Endothelial cell of umbilical vein (primary cell): ENCODE data around the gene ETV4. TPM values are rescaled to one million over a fixed set of nuclear protein-coding genes. Genes with fewer than 3 reads are reported as not detected.
A peak's percentile ranks its signal among the peaks of the same experiment; 100 is the strongest.

Source experiments
- BruUV-seq: library from RNA; stranded (reverse); fragments of 400-500 nt; replicated peaks from 2 replicates; lab custom pipeline; 2021; lab: Mats Ljungman, UMichigan
- CTCF ChIA-PET: fragments of 300-600, 350-600 bp; sonication (Branson Sonifier 250); formaldehyde crosslinking; loops from one replicate; lab custom pipeline; 2021; ENCODE audit warnings: antibody characterized with exemption, inconsistent platforms; lab: Charles Lee
- POLR2A ChIA-PET: fragments of 300-600, 350-600 bp; sonication (Branson Sonifier 250); formaldehyde crosslinking; loops from one replicate; lab custom pipeline; 2021; ENCODE audit warnings: antibody characterized with exemption, inconsistent platforms; lab: Charles Lee
- DNase-seq: peaks from one replicate; pipeline ENCODE4 v3.0.0-alpha.2; 2011; ENCODE audit warnings: low read depth, low spot score
- FAIRE-seq: peaks from 2 replicates; lab custom pipeline; 2011; peaks lifted over from hg19 to GRCh38; lab: Jason Lieb, UNC
- H2AFZ ChIP-seq: 2 replicates; pipeline ENCODE4 v1.6.0; 2012; ENCODE audit warnings: low read depth, low read length, control low read depth, inconsistent platforms
- H3K27ac ChIP-seq: 2 replicates; pipeline ENCODE4 v1.5.1; 2011; ENCODE audit warnings: low read depth, mild to moderate bottlenecking, control low read depth, low read length, moderate library complexity; ENCODE audit not compliant: insufficient read depth
- H3K27me3 ChIP-seq, 2 experiments: 2 replicates each; pipeline versions ENCODE4 v1.6.0 to v1.6.1; 2011; ENCODE audit warnings: low read length in 2 of 2, mixed read lengths in 1 of 2; ENCODE audit not compliant: control insufficient read depth in 2 of 2, insufficient read depth in 2 of 2
- H3K36me3 ChIP-seq, 2 experiments: 2 replicates in 1 of 2; 3 replicates in 1 of 2; pipeline ENCODE4 v1.5.1; 2011; ENCODE audit warnings: low read length in 2 of 2, mild to moderate bottlenecking in 1 of 2, moderate library complexity in 1 of 2; ENCODE audit not compliant: control insufficient read depth in 2 of 2, insufficient read depth in 2 of 2; ENCODE audit errors: extremely low read depth in 1 of 2
- H3K4me1 ChIP-seq: 3 replicates; pipeline ENCODE4 v1.5.1; 2011; ENCODE audit warnings: mild to moderate bottlenecking, low read length; ENCODE audit not compliant: control insufficient read depth, insufficient read depth; ENCODE audit errors: extremely low read depth
- H3K4me2 ChIP-seq: 2 replicates; pipeline ENCODE4 v1.6.1; 2011; ENCODE audit warnings: low read length, control low read depth, mixed read lengths; ENCODE audit not compliant: insufficient read depth
- H3K4me3 ChIP-seq, 3 experiments: fragments of 200-600 bp in 1 of 3; sonication (generic), shearing (Covaris generic) in 1 of 3; replicated peaks in 1 of 3; 2 replicates each; pipeline ENCODE4 v1.5.1; 2011 to 2016; ENCODE audit warnings: control low read depth in 3 of 3, low read length in 3 of 3, mild to moderate bottlenecking in 2 of 3, inconsistent platforms in 1 of 3, low read depth in 1 of 3, moderate library complexity in 1 of 3; ENCODE audit not compliant: insufficient read depth in 1 of 3
- H3K79me2 ChIP-seq: 2 replicates; pipeline ENCODE4 v1.6.0; 2012; ENCODE audit warnings: low read length, inconsistent platforms; ENCODE audit not compliant: control insufficient read depth, insufficient read depth
- H3K9ac ChIP-seq: replicated peaks from 2 replicates; pipeline ENCODE3; 2011; ENCODE audit warnings: low read length, control low read depth; ENCODE audit not compliant: insufficient read depth; ENCODE audit errors: extremely low read depth
- H3K9me1 ChIP-seq: replicated peaks from 3 replicates; pipeline ENCODE4 v1.6.0; 2011; ENCODE audit warnings: mild to moderate bottlenecking, low read length; ENCODE audit not compliant: control insufficient read depth, insufficient read depth; ENCODE audit errors: extremely low read depth
- H3K9me3 ChIP-seq: replicated peaks from 2 replicates; pipeline ENCODE4 v1.5.1; 2012; ENCODE audit warnings: low read length, inconsistent platforms; ENCODE audit not compliant: control insufficient read depth, insufficient read depth
- H4K20me1 ChIP-seq: replicated peaks from 2 replicates; pipeline ENCODE3; 2011; ENCODE audit warnings: mild to moderate bottlenecking, low read length; ENCODE audit not compliant: control insufficient read depth, insufficient read depth; ENCODE audit errors: extremely low read depth
- CTCF ChIP-seq, 2 donors: IDR thresholded peaks; 1 replicate in 1 of 2; 2 replicates in 1 of 2; pipeline ENCODE4 v1.5.1; 2011; ENCODE audit warnings: low read length in 2 of 2, mild to moderate bottlenecking in 2 of 2, moderate library complexity in 2 of 2, control low read depth in 1 of 2, inconsistent platforms in 1 of 2, low read depth in 1 of 2; ENCODE audit not compliant: insufficient read depth in 1 of 2; ENCODE audit errors: extremely low read depth in 1 of 2
- EZH2 ChIP-seq: IDR thresholded peaks from 2 replicates; pipeline ENCODE4 v1.6.1; 2012; ENCODE audit warnings: borderline replicate concordance, low read depth, mild to moderate bottlenecking, moderate library complexity, low read length, inconsistent platforms; ENCODE audit not compliant: severe bottlenecking
- FOS ChIP-seq: IDR thresholded peaks from 2 replicates; pipeline ENCODE4 v1.6.1; 2011; ENCODE audit warnings: mild to moderate bottlenecking, low read length, moderate library complexity, borderline replicate concordance; ENCODE audit not compliant: insufficient read depth
- GATA2 ChIP-seq: IDR thresholded peaks from 2 replicates; pipeline ENCODE4 v1.7.0; 2011; ENCODE audit warnings: low read depth, mild to moderate bottlenecking, moderate library complexity, mixed read lengths, low read length; ENCODE audit not compliant: insufficient read length, insufficient read depth
- JUN ChIP-seq: IDR thresholded peaks from 2 replicates; pipeline ENCODE4 v1.6.1; 2011; ENCODE audit warnings: borderline replicate concordance, low read depth; ENCODE audit not compliant: insufficient read length, insufficient read depth
- MAX ChIP-seq: IDR thresholded peaks from 2 replicates; pipeline ENCODE4 v1.6.1; 2011; ENCODE audit not compliant: insufficient read depth, insufficient read length
- MYC ChIP-seq: IDR thresholded peaks from one replicate; pipeline ENCODE4 v1.6.1; 2011; ENCODE audit warnings: mild to moderate bottlenecking, low read depth, low read length
- POLR2A ChIP-seq: IDR thresholded peaks from 2 replicates; pipeline ENCODE4 v1.6.1; 2012; ENCODE audit warnings: low read depth, mild to moderate bottlenecking, control low read depth, low read length
- POLR2AphosphoS5 ChIP-seq: IDR thresholded peaks from 2 replicates; pipeline ENCODE4 v1.6.1; 2012; ENCODE audit warnings: low read depth, mild to moderate bottlenecking, control low read depth, low read length, moderate library complexity; ENCODE audit not compliant: insufficient read depth
- dilution Hi-C: fragments of 300-500 bp; cut with MboI; formaldehyde crosslinking; loops from one replicate; pipeline ENCODE4 v1.15.0; 2019; ENCODE audit warnings: low sequenced_read_pairs; ENCODE audit not compliant: extremely low pct_ligation_motif_present
- intact Hi-C: fragments of 100-400 bp; cut with micrococcal nuclease; formaldehyde crosslinking; loops from one replicate; pipeline ENCODE4 v1.10.0; 2022
- polyA plus RNA-seq, 4 experiments: library from polyadenylated mRNA; depleted of rRNA in 3 of 4; stranded (reverse) in 3 of 4; unstranded in 1 of 4; fragments of >200 nt; gene quantifications; 2 replicates each; pipeline versions ENCODE4 v1.2.1 to v1.2.3, GENCODE V29; 2011 to 2012; ENCODE audit warnings: missing spikeins in 1 of 4
- total RNA-seq: library from RNA; stranded (reverse); gene quantifications from 2 replicates; pipeline ENCODE4 v1.2.3, GENCODE V29; 2021

The ETV4 gene
- total and polyA plus RNA-seq, 2 donors (not counting 3 experiments of a cell fraction or from before 2014, with no cell fraction given) = 7.3 to 32.2 TPM

- Histone ChIP-seq H3K4me1 (peaks cover 23% of the 10 kb centered on the region), H3K4me3 (peak overlapping the region in 1 of 3 experiments; percentile 1), H3K9ac (peak overlapping the region; percentile 47), H3K36me3 (peaks cover 0 to 5% of the 10 kb centered on the region in 2 experiments), H3K4me2 (peak overlapping the region; percentile 52), H3K27ac (peak overlapping the region; percentile 83), H2AFZ (peak overlapping the region; percentile 32), H3K79me2 (no peaks in the 10 kb centered on the region), H3K9me1 (no peaks in the 10 kb centered on the region), H4K20me1 (no peaks in the 10 kb centered on the region), H3K27me3 (no peaks in the 10 kb centered on the region), H3K9me3 (no peaks in the 10 kb centered on the region)
- POLR2A ChIA-PET = interaction anchor here (0.7 to 1.1 kb wide), 3 partner anchors 13 to 169 kb away, joined by 3 to 6 read pairs (median 4); no protein-coding TSS in a partner anchor
- FAIRE-seq (peak; percentile 87), DNase-seq (peak; percentile 92)
- peak; percentile 35 for TF ChIP-seq POLR2AphosphoS5
- peak; percentile 46 for TF ChIP-seq POLR2A
- no peak for TF ChIP-seq GATA2
- intact Hi-C loops (loop anchor here (1.0 kb wide), 1 partner anchor 16 kb away; the partner anchor contains the start of gene ETV4), dilution Hi-C loops (no loop called here)
- CTCF ChIA-PET = interaction anchor here (0.8 to 2.1 kb wide), 9 partner anchors 9 to 143 kb away, joined by 3 to 12 read pairs (median 5); partner anchors contain the start of gene ETV4
- BruUV-seq = no TSS peak
These were observed 15.7 kb downstream of the ETV4 start for GRCh38 chr17:43530288-43531081.

- H3K27me3 ChIP-seq = no peaks in the 10 kb centered on the region
- peaks cover 0 to 6% of the 10 kb centered on the region in 2 experiments for H3K36me3 ChIP-seq
- H3K9ac ChIP-seq = no peak overlapping the region
- H3K9me1 ChIP-seq = no peaks in the 10 kb centered on the region
- H2AFZ ChIP-seq = no peak overlapping the region
- no TSS peak for BruUV-seq
- H3K4me1 ChIP-seq = peaks cover 23% of the 10 kb centered on the region
- peak overlapping the region; percentile 18 for H3K4me2 ChIP-seq
- no peaks in the 10 kb centered on the region for H4K20me1 ChIP-seq
- POLR2A ChIA-PET = no interaction called here
- FAIRE-seq = no peak
- intact Hi-C loops (loop anchor here (1.0 kb wide), 1 partner anchor 16 kb away; the partner anchor contains the start of gene ETV4), dilution Hi-C loops (no loop called here)
- no peak for TF ChIP-seq POLR2A
- no peak for TF ChIP-seq MYC
- no peak for TF ChIP-seq POLR2AphosphoS5
- no peak for TF ChIP-seq MAX
- TF ChIP-seq GATA2 = no peak
- TF ChIP-seq FOS = no peak
- no peak for TF ChIP-seq EZH2
- TF ChIP-seq JUN = no peak
- TF ChIP-seq CTCF (IDR thresholded peaks at IDR 0.05; ENCODE audit: extremely low read depth in 1 of 2, insufficient read depth in 1 of 2, low read depth in 1 of 2, low read length in 2 of 2) = no peak
- H3K79me2 ChIP-seq = no peaks in the 10 kb centered on the region
- CTCF ChIA-PET = interaction anchor here (0.8 to 2.1 kb wide), 9 partner anchors 10 to 144 kb away, joined by 3 to 12 read pairs (median 5); partner anchors contain the start of gene ETV4
- no peak for DNase-seq
- no peaks in the 10 kb centered on the region for H3K9me3 ChIP-seq
- peak overlapping the region; percentile 83 for H3K27ac ChIP-seq
- no peak overlapping the region for H3K4me3 ChIP-seq
These were observed 16.2 kb downstream of the ETV4 start for GRCh38 chr17:43529947-43530287.
